ENCODE results near the gene PFKP.
"Not testable (repeated sequence)": the region's sequence is repeated elsewhere in the genome, so short reads cannot be mapped to it uniquely, and the experiment has no call there.

Gene PFKP

GRCh38 chr10:3098689-3099088, 31.3 kb downstream of the PFKP start:
- no peak for DNase-seq (ENCODE audit: low read depth, low spot score)

- DNase-seq (ENCODE audit: low read depth, low spot score), result no peak
These were observed 32.1 kb downstream of the PFKP start for GRCh38 chr10:3099291-3100092.

GRCh38 chr10:3100093-3100792, 32.9 kb downstream of the PFKP start:
- DNase-seq (ENCODE audit: low read depth, low spot score), result no peak

GRCh38 chr10:3100856-3101640, 33.7 kb downstream of the PFKP start:
- no peak for DNase-seq (ENCODE audit: low read depth, low spot score)

- DNase-seq (ENCODE audit: low read depth, low spot score), result no peak
These were observed 35.5 kb downstream of the PFKP start for GRCh38 chr10:3102720-3103427.

GRCh38 chr10:3103646-3104045, 36.3 kb downstream of the PFKP start:
- DNase-seq (ENCODE audit: low read depth, low spot score), result no peak

- DNase-seq (ENCODE audit: low read depth, low spot score), result no peak
These were observed 37.0 kb downstream of the PFKP start for GRCh38 chr10:3104251-3104918.

GRCh38 chr10:3105166-3105565, 37.8 kb downstream of the PFKP start:
- DNase-seq (ENCODE audit: low read depth, low spot score), result no peak

GRCh38 chr10:3105905-3106304, 38.6 kb downstream of the PFKP start:
- no peak for DNase-seq (ENCODE audit: low read depth, low spot score)

GRCh38 chr10:3106328-3106727, 39.0 kb downstream of the PFKP start:
- DNase-seq (ENCODE audit: low read depth, low spot score), result not testable (repeated sequence)

GRCh38 chr10:3106928-3107425, 39.6 kb downstream of the PFKP start:
- no peak for DNase-seq (ENCODE audit: low read depth, low spot score)

GRCh38 chr10:3107426-3107961, 40.1 kb downstream of the PFKP start:
- DNase-seq (ENCODE audit: low read depth, low spot score), result no peak

GRCh38 chr10:3108033-3108432, 40.7 kb downstream of the PFKP start:
- DNase-seq (ENCODE audit: low read depth, low spot score), result no peak

- no peak for DNase-seq (ENCODE audit: low read depth, low spot score)
These were observed 41.3 kb downstream of the PFKP start for GRCh38 chr10:3108575-3109105.

- DNase-seq (ENCODE audit: low read depth, low spot score), result no peak
These were observed 41.8 kb downstream of the PFKP start for GRCh38 chr10:3109196-3109595.

GRCh38 chr10:3109633-3110032, 42.3 kb downstream of the PFKP start:
- no peak for DNase-seq (ENCODE audit: low read depth, low spot score)

- no peak for DNase-seq (ENCODE audit: low read depth, low spot score)
These were observed 43.7 kb downstream of the PFKP start for GRCh38 chr10:3110782-3111620.

GRCh38 chr10:3111621-3112163, 44.3 kb downstream of the PFKP start:
- DNase-seq (ENCODE audit: low read depth, low spot score), result no peak

GRCh38 chr10:3113343-3113720, 46.0 kb downstream of the PFKP start:
- DNase-seq (ENCODE audit: low read depth, low spot score), result no peak
